IPS DF 4.7 (cell line): Measurements from ENCODE around the gene YIPF6.
"Not testable (repeated sequence)": the region's sequence is repeated elsewhere in the genome, so short reads cannot be mapped to it uniquely, and the experiment has no call there.

ENCODE experiments used
- DNase-seq: peaks from one replicate; pipeline ENCODE4 v3.0.0-alpha.2; 2013; ENCODE audit warnings: low spot score; ENCODE audit errors: extremely low read depth

Gene YIPF6

DNA sequence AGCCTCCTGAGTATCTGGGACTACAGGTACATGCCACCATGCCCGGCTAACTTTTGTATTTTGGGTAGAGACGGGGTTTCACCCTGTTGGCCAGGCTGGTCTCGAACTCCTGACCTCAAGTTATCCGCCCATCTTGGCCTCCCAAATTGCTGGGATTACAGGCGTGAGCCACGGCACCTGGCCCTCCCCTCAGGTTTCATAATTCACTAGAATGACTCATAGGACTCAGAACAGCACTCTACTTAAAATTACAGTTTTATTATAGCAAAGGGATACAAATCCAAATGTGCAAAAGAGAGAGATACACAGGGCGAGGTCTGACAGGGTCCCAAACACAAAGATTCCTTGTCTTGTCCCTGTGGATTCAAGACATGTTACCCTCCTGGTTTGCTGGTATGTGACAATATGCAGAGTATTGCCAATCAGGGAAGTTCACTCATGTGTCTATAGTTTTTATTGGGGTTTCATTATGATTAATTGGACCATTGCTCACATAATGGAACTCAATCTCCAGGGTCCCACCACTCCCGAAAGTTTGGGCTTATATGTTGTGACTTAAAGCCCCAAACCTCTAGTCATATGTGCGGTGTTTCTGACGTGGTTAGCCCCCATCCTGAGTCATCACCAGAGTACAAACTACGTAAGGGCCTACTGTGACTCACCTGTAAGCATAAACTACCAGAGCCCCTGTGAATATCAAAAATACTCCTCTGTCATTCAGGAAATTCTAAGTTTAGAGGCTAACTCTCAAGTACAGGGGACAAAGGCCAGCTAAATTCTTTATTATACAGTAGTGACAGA lies 5.2 kb downstream of the YIPF6 start:
- DNase-seq: no peak

DNA sequence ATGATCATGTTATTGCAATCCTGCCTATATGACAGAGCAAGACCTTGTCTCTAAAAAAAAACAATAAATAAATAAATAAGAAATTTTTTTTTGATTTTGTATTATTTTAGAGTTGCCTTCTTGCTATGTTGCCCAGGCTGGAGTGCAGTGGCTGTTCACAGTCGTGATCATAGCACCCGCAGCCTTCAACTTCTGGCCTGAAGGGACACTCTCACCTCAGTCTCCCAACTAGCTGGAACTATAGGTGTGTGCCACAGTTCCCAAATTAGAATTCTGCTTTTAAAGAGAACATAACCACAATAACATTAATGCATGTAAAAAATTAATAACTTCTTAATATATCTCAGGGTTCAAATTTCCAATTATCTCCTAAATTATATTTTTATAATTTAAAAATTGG lies 7.8 kb downstream of the YIPF6 start:
- DNase-seq: no peak

DNA sequence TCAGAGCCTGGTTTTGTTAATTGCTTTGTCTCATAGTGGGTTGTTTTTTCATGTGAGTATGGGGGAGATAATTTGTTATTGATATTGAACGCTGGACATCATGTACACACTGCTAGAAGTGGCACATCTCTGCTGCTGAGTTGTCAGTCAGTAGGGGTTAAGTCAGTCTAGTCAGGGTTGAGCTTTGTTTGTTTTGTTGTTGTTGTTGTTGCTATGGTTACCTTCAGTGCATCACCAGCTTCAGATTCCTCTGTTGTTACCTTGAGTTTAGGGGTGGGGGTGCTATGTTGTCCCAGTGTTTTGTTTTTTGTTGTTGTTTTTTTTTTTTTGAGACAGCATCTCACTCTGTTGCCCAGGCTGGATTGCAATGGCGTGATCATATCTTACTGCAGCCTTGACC lies 9.9 kb downstream of the YIPF6 start:
- no peak for DNase-seq

DNA sequence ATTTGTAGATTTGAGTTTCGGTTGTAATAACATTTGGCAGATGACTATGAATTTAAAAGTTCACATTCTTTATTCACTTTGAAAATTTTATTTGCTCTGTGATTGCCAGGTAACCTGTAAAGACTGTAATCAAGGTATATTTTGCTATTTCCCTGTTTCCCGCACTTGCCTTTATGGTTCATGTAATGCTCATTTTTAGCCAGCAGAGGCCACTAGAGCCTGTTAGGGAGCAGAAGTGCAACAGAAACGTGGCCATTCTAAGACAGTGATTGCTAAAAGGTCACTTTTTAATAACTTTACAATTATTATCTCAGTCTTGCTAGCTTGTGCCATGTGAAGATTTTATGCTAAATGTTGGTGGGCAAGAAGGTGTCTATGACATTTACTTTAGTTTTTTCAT lies 12.4 kb downstream of the YIPF6 start:
- no peak for DNase-seq

DNA sequence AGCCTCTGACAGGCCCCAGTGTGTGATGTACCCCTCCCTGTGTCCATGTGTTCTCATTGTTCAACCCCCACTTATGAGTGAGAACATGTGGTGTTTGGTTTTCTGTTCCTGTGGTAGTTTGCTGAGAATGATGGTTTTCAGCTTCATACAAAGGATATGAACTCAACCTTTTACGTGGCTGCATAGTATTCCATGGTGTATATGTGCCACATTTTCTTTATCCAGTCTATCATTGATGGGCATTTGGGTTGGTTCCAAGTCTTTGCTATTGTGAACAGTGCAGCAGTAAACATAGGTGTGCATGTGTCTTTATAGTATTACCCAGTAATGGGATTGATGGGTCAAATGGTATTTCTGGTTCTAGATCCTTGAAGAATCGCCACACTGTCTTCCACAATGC lies 25.8 kb downstream of the YIPF6 start:
- DNase-seq: not testable (repeated sequence)

DNA sequence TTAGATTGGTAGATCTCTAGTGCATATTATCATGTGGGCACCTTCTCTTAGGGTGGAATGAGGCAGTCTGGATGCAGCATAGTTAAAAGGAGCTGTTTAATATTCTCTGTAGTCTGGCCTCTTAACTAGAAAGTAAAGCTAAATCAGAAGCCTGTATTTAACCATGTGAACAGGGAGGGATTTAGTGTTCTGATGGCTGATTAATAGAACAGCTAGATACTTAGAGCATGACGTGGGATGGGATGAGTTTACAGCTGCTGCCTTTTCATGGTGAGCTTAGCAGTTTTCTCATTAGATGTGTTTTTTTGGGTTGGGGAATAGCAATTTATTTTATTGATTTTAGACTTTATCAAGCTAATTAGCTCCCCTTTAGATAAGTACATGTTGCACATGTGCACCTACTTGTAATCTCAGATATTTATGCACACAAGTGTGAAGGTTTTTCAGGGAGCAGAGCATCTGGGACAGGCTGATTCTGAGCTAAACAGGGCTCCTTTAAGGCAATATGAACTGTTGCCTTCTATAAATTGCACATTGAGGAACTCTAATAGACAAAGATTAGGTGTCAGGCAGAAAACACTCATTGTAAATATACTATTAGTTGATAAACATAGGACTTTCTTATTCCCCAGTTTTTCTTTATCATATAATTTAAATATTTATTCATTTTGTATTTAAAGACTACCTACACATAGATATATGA lies 34.1 kb downstream of the YIPF6 start:
- no peak for DNase-seq

DNA sequence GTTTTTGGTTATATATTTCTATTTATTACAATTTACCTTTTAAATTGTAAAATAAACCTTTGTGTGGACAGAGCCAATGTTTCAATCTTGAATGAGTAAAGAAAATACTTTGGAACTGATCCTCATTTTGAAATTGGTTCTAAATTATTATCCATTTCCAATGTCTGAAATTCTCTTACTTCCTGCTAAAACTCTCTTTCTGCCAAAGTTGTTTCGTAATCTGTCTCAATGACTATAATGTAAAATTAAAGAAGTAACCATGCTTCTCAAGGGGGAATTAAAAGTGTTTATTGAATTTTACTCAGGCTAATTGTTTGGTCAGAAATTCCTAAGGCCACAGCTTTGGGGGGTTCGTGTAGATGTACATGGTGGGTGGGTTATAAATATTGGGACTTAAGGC lies 34.8 kb downstream of the YIPF6 start:
- DNase-seq: no peak

DNA sequence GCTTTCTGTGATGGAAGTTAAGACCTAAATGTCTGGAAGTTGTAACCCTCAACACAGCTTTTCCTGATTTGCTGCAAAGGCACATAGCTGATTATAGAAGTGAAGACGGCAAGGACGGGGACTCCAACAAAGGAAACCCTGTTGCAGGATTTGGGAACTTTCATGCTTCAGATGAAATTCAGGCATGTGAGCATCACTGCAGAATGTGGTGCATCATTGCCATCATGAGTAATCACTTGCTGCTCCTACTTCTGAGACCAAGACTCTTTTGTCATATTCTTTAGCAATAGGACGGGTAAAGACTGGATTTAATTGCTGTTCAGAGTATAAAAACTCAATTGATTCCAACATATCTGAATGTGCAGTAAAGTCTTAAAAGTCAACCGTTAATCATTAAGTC lies 35.8 kb downstream of the YIPF6 start:
- DNase-seq: no peak

DNA sequence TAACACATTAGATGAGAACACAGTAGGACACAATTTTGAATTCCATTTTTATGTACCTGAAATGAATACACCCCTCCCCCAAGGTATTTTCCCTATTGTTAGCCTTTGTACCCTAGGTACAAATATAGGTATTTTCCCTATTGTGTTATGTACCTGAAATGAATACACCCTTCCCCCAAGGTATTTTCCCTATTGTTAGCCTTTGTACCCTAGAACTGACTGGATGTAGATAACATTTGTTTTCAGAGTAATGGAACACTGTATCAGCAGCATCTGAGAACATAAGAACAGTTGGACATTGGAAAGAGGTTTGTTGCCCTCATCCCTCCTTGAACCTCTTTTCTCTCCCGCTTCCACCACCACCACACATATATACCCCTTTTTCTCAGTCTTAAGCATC lies 37.6 kb downstream of the YIPF6 start:
- DNase-seq: no peak

DNA sequence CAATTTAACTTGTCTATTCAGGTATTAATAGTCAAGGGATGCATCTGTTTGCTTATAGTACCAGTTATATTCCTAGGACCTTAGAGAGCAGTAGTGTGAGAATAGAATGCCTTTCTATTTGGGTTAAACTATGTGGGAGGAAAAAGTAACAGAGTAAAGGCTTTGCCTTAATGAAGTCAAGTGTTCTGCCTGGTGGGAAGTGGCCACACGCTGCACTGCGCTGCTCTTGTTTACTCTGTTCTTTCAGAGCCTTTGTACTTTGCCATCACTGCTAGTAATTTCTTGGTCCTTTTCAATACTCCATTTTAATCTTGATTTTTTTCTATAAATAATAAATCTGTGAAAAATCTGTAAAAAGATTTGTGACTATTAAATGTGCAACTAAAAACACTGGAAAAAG lies 38.0 kb downstream of the YIPF6 start:
- DNase-seq: no peak

DNA sequence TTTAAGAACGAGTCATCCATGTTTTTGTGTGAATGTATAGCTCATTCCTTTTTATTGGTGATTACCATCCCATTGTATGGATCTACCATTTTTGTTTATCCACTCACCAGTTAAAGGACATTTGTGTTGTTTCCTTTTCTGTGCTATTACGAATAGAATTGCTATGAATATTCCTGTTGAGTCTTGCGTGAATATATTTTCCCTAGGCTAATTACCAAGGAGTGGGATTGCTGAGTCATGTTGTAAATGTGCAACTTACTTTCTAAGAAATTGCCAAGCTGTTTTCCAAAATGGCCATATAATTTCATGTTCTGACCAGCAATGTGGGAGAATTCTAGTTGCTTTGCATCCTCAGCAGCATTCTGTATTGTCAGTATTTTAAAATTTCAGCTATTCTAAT lies 51.3 kb downstream of the YIPF6 start:
- DNase-seq: no peak

DNA sequence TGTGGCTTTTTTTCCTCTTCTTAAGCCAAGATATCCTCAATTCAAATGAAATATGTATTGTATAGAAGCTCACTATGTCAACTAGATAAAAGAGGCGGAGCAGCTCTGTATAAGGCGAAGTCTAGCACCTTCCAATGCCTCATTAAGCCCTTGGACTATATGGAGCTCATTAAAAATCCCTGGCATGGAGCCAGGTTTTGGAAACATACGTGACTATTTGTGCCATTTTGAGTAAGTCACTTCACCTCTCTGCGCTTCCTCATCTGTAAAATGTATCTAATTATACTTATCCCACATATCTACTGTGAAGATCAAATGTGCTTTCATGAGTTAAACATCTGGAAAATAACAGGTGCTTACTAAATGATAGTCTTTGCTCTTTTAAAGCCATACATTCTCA lies 57.2 kb downstream of the YIPF6 start:
- no peak for DNase-seq

DNA sequence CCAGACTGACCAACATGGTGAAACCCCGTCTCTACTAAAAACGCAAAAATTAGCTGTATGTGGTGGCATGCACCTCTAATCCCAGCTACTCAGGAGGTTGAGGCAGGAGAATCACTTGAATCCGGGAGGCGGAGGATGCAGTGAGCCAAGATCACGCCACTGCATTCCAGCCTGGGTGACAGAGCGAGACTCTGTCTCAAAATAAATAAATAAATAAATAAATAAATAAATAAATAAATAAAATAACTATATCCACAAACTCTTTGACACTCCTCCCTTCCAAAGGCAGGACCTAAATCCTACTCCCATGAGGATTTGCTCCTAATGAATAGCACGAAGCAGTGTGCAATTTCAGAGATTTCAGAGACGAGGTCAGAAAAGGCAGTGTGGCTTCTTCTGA lies 58.3 kb downstream of the YIPF6 start:
- DNase-seq: not testable (repeated sequence)

DNA sequence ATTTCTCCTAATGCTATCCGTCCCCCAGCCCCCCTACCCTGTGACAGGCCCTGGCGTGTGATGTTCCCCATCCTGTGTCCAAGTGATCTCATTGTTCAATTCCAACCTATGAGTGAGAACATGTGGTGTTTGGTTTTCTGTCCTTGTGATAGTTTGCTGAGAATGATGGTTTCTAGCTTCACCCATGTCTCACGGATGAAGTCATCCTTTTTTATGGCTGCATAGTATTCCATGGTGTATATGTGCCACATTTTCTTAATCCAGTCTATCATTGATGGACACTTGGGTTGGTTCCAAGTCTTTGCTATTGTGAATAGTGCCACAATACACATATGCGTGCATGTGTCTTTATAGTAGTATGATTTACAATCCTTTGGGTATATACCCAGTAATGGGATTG lies 61.1 kb downstream of the YIPF6 start:
- DNase-seq: not testable (repeated sequence)

DNA sequence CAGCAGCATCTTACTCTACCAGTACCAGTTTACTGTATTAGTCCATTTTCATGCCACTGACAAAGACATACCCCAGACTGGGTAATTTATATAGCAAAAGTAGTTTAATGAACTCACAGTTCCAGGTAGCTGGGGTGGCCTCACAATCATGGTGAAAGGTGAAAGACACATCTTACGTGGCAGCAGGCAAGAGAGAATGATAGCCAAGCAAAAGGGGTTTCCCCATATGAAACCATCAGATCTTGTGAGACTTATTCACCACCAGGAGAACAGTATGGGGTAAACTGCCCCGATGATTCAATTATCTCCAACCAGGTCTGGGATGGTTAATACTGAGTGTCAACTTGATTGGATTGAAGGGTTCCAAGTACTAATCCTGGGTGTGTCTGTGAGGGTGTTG lies 69.3 kb downstream of the YIPF6 start:
- DNase-seq: no peak

DNA sequence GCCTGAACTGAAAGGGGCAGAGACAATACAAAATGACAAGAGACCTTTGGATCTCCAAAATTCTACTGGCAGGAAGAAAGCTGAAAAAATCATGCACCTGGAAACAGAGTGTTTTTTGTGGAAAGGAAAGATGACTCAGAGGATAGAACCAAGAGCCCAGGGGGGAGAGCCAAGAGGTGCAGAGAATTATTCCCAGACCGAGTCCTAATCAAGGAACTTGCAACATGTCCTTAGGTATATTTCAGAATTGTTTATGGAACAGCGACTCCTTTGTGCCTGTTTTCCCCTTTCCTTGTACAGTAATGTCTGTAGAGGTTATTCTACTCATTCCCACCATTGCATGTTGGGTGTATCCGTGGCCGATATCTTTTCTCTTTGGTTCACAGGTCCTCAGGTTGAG lies 71.7 kb downstream of the YIPF6 start:
- DNase-seq: no peak

DNA sequence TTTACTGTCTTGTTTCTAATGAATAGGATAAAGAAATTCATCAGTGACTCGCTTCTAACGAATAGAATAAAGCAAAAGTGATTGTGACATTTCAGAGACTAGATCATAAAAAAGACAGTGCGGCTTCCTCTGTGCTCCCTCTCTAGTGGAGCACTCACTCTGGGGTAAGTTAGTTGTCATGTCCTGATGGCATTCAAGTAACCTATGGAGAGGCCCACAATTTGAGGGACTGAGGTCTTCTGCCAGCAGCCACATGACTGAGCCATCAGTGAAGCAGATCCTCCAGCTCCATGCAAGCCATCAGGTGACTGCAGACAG lies 72.4 kb downstream of the YIPF6 start:
- DNase-seq: no peak

DNA sequence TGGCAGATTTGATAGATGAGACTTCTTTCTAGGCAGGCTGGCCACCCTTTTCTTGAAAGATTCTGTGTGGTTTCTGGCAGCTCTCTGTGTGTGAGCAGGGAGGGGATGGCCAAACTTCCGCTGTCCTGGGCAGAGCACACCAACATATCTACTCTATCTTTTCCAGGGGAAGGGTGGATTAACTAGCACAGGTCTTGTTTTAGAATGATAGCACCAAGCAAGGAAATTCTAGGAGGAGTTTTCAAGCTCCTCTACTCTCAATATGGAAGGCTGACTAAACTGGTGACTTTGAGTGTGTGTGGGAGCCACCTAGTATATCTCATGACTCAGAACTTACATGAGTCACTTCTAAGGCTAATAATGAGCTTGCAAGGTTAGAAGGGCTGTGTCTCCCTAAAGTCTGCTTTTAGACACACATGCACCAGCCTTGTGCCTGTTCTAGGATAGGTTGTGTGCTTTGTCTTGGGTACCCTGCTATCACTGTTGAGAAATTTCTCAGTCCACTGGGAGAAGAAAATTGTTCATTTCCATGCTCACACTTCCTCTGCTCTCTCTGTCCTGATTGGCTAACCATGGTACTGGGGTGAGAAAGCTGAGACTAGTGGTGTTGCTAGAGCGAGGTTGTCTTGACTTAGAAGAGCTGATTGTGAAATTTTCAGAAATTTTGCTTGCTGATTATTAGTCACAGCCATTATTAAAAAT lies 72.9 kb downstream of the YIPF6 start:
- DNase-seq: no peak

DNA sequence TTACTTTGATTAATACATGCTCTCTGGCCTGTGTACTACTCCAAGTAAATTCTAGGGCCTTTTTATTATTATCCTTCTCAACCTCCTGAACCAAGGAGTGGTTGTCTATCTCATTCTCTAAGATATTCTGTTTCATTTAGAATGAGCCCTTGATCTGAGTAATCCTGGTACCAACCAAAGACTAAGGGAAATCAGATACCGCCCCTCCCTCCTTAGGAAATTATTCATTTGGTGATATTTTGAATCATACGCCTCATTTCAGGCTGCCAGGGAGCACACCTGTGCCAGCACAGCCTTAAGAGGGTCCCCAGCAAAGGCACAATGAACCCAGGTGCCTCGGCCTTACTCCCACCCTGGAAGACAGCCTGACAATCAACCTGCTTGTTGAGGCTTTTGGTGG lies 75.4 kb downstream of the YIPF6 start:
- no peak for DNase-seq

DNA sequence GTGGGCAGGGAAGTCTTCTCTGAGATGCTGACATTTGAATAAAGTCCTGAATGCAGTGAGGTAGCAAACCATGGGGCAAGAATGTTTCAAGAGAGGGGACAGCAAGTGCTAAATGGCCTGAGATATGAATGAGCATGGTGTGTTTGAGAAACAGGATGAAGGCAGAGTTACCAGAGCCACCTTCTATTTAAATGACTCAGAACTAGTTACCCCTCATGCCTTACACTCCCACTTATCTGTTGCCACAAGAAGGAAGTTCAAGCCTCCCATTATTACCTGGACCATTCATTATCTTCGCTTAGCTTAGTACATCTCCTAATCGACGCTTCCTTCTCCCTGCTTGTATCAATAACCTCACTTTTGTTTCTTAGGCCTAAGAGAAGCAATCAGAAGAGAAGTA lies 81.0 kb downstream of the YIPF6 start:
- no peak for DNase-seq

DNA sequence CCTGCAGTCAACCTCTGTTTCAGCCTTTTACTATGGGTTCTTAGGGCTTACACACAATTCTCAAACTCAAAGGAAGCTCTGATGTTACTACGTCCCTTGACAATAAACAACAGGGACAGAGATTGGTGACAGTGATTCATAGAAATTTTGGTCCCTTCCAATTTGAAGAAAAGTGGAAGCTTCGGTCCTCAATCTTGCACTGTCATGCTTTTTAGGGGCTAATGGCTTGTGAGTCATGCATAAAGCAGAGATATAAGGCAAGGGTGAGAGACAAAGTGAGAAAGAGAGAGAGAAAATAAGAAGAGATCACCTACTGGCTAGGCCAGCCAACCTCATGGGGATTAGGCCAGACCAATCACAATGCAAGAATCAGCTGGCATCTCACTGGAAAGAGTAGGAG lies 85.4 kb downstream of the YIPF6 start:
- DNase-seq: no peak
